SK-N-SH treated with all-trans-retinoic acid at 6 μM for 48 hours (cell line): Measurements from ENCODE around the gene SNX10.

Source experiments
- ATAC-seq: fragments of 200-7000 bp; cut with Tn5 transposase; 3 replicates; pipeline ENCODE4 v1.9.1; 2020; ENCODE audit warnings: mild to moderate bottlenecking, moderate library complexity
- ARNTL ChIP-seq: fragments of 450-650 bp; formaldehyde crosslinking; IDR thresholded peaks from 2 replicates; pipeline ENCODE4 v1.5.0; 2020; ENCODE audit warnings: low read depth, mild to moderate bottlenecking, moderate library complexity, borderline replicate concordance
- CSDC2 ChIP-seq: fragments of 250-450 bp; sonication (Bioruptor Pico); IDR thresholded peaks from 2 replicates; pipeline ENCODE4 v1.5.0; 2020; ENCODE audit warnings: mild to moderate bottlenecking, moderate library complexity
- CSRNP3 ChIP-seq: fragments of 250-450 bp; sonication (Bioruptor Pico); IDR thresholded peaks from 2 replicates; pipeline ENCODE4 v1.5.1; 2021; ENCODE audit warnings: mild to moderate bottlenecking, moderate library complexity
- ESRRG ChIP-seq: fragments of 250-450 bp; sonication (Bioruptor Pico); IDR thresholded peaks from 2 replicates; pipeline ENCODE4 v1.6.1; 2021; ENCODE audit warnings: mild to moderate bottlenecking
- GLIS3 ChIP-seq: fragments of 250-450 bp; sonication (Bioruptor Pico); IDR thresholded peaks from 2 replicates; pipeline ENCODE4 v1.5.0; 2020; ENCODE audit warnings: mild to moderate bottlenecking, moderate library complexity
- ISL1 ChIP-seq: fragments of 250-450 bp; sonication (Bioruptor Pico); IDR thresholded peaks from 2 replicates; pipeline ENCODE4 v2.1.2; 2022; ENCODE audit warnings: mild to moderate bottlenecking, moderate library complexity
- PATZ1 ChIP-seq: fragments of 250-450 bp; sonication (Bioruptor Pico); IDR thresholded peaks from 2 replicates; pipeline ENCODE4 v1.8.0; 2020; ENCODE audit warnings: mild to moderate bottlenecking, moderate library complexity, borderline replicate concordance
- POU6F1 ChIP-seq: fragments of 250-450 bp; sonication (Bioruptor Pico); IDR thresholded peaks from 2 replicates; pipeline ENCODE4 v1.8.0; 2021; ENCODE audit warnings: low read depth, mild to moderate bottlenecking, moderate library complexity, borderline replicate concordance
- PPARA ChIP-seq: fragments of 250-450 bp; sonication (Bioruptor Pico); IDR thresholded peaks from 2 replicates; pipeline ENCODE4 v1.5.0; 2020; ENCODE audit warnings: mild to moderate bottlenecking, borderline replicate concordance
- RARB ChIP-seq: fragments of 250-450 bp; sonication (Bioruptor Pico); IDR thresholded peaks from 2 replicates; pipeline ENCODE4 v1.8.0; 2021; ENCODE audit warnings: mild to moderate bottlenecking, moderate library complexity
- TCF4 ChIP-seq: fragments of 250-450 bp; sonication (Bioruptor Pico); IDR thresholded peaks from 2 replicates; pipeline ENCODE4 v1.8.0; 2021; ENCODE audit warnings: mild to moderate bottlenecking, moderate library complexity, borderline replicate concordance
- TOX ChIP-seq: fragments of 250-450 bp; sonication (Bioruptor Pico); IDR thresholded peaks from 2 replicates; pipeline ENCODE4 v1.8.0; 2021; ENCODE audit warnings: mild to moderate bottlenecking, moderate library complexity, borderline replicate concordance
- TSHZ2 ChIP-seq: fragments of 250-450 bp; sonication (Bioruptor Pico); IDR thresholded peaks from 2 replicates; pipeline ENCODE4 v1.5.0; 2020; ENCODE audit warnings: mild to moderate bottlenecking, moderate library complexity
- ZC3H10 ChIP-seq: fragments of 250-450 bp; sonication (Bioruptor Pico); IDR thresholded peaks from 2 replicates; pipeline ENCODE4 v1.5.1; 2021; ENCODE audit warnings: mild to moderate bottlenecking, moderate library complexity
- ZNF565 ChIP-seq: fragments of 450-650 bp; formaldehyde crosslinking; conservative IDR thresholded peaks from 2 replicates; pipeline ENCODE4 v1.5.0; 2020; ENCODE audit warnings: low read depth, mild to moderate bottlenecking, moderate library complexity
- ZNF70 ChIP-seq: fragments of 450-650 bp; formaldehyde crosslinking; IDR thresholded peaks from 2 replicates; pipeline ENCODE4 v1.5.0; 2020; ENCODE audit warnings: mild to moderate bottlenecking, moderate library complexity

SNX10 gene

GRCh38 chr7:26295586-26295985 lies 3.9 kb downstream of the SNX10 start:
- no peak for TF ChIP-seq PPARA
- TF ChIP-seq ZNF565, result no peak
- no peak for TF ChIP-seq ZNF70 (CRISPR knock-in tag)
- TF ChIP-seq RARB (CRISPR knock-in tag), result no peak
- no peak for TF ChIP-seq CSDC2 (CRISPR knock-in tag)
- TF ChIP-seq GLIS3, result no peak
- no peak for TF ChIP-seq PATZ1 (CRISPR knock-in tag)
- no peak for TF ChIP-seq ISL1 (CRISPR knock-in tag)
- ATAC-seq, result no peak

- no peak for TF ChIP-seq TOX
- no peak for TF ChIP-seq TSHZ2 (CRISPR knock-in tag)
- no peak for TF ChIP-seq ZC3H10 (CRISPR knock-in tag)
- TF ChIP-seq, all 23 proteins: peak for 0
- no peak for ATAC-seq
These were observed 6.9 kb downstream of the SNX10 start for GRCh38 chr7:26298472-26299058.

- TF ChIP-seq ISL1 (CRISPR knock-in tag) (no peak), ZNF70 (CRISPR knock-in tag) (no peak), POU6F1 (CRISPR knock-in tag) (no peak), GLIS3 (no peak), RARB (CRISPR knock-in tag) (no peak), ESRRG (CRISPR knock-in tag) (no peak), ARNTL (CRISPR knock-in tag) (no peak), TSHZ2 (CRISPR knock-in tag) (no peak), PPARA (no peak)
- ATAC-seq, result no peak
These were observed 13.6 kb downstream of the SNX10 start for GRCh38 chr7:26305090-26305868.

- no peak for ATAC-seq
- TF ChIP-seq CSDC2 (CRISPR knock-in tag) (no peak), TCF4 (CRISPR knock-in tag) (no peak), TSHZ2 (CRISPR knock-in tag) (no peak), CSRNP3 (CRISPR knock-in tag) (no peak), POU6F1 (CRISPR knock-in tag) (no peak)
These were observed 14.4 kb downstream of the SNX10 start for GRCh38 chr7:26305869-26306665.
